ENCODE results near the gene RNF182. TPM values are rescaled to one million over a fixed set of nuclear protein-coding genes. Genes with fewer than 3 reads are reported as not detected.
"Not testable (repeated sequence)": the region's sequence is repeated elsewhere in the genome, so short reads cannot be mapped to it uniquely, and the experiment has no call there.

RNF182 gene
- total and polyA plus RNA-seq, 8 donors = 2.5 to 6.9 (median 5.4) TPM

DNA sequence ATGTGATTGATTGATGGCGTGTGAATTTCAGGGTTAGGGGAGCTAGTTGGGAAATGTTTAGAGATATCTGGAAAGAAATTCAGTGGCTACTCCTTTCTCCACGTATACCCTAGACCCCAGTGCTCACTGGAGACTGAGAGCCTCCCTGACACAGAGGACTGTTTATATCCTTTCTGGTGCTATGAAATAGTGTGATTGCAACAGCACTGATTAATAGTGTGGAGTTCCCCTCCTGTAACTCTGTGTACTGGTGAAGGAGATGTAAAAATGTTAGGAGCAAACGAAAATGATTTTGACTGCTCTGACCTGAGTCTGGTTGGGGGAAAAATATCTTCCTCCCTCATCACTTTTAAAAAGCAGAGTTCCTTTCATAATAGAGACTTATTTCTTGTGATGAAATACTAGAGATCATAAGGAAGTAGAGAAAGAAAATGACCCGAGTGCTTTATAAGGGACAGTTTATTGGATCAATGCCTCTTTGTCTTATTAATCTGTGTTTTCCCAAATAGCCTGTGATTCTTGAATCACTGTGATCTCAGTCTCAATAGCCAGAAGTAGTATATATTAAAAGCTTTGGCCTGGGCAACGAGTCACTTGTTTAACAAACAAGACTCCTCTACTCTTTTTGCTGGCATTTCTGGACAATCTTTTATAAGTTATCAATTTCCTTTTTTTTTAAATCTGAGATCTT, 92.3 kb downstream of the RNF182 start:
- intact Hi-C loops (cut with DNase I) = no loop called here
- Histone ChIP-seq H3K4me1 (no peaks in the 10 kb centered on the region), H3K27ac (no peak overlapping the region), H3K9me3 (no peaks in the 10 kb centered on the region), H3K4me3 (no peak overlapping the region), H3K36me3 (no peaks in the 10 kb centered on the region), H3K27me3 (no peaks in the 10 kb centered on the region)
- ATAC-seq (peak; percentile 50), DNase-seq (peak in 1 of 4 donors; percentile 36)
- TF ChIP-seq, protein P1, sequence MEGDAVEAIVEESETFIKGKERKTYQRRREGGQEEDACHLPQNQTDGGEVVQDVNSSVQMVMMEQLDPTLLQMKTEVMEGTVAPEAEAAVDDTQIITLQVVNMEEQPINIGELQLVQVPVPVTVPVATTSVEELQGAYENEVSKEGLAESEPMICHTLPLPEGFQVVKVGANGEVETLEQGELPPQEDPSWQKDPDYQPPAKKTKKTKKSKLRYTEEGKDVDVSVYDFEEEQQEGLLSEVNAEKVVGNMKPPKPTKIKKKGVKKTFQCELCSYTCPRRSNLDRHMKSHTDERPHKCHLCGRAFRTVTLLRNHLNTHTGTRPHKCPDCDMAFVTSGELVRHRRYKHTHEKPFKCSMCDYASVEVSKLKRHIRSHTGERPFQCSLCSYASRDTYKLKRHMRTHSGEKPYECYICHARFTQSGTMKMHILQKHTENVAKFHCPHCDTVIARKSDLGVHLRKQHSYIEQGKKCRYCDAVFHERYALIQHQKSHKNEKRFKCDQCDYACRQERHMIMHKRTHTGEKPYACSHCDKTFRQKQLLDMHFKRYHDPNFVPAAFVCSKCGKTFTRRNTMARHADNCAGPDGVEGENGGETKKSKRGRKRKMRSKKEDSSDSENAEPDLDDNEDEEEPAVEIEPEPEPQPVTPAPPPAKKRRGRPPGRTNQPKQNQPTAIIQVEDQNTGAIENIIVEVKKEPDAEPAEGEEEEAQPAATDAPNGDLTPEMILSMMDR (IDR thresholded peaks at IDR 0.05) = no peak

DNA sequence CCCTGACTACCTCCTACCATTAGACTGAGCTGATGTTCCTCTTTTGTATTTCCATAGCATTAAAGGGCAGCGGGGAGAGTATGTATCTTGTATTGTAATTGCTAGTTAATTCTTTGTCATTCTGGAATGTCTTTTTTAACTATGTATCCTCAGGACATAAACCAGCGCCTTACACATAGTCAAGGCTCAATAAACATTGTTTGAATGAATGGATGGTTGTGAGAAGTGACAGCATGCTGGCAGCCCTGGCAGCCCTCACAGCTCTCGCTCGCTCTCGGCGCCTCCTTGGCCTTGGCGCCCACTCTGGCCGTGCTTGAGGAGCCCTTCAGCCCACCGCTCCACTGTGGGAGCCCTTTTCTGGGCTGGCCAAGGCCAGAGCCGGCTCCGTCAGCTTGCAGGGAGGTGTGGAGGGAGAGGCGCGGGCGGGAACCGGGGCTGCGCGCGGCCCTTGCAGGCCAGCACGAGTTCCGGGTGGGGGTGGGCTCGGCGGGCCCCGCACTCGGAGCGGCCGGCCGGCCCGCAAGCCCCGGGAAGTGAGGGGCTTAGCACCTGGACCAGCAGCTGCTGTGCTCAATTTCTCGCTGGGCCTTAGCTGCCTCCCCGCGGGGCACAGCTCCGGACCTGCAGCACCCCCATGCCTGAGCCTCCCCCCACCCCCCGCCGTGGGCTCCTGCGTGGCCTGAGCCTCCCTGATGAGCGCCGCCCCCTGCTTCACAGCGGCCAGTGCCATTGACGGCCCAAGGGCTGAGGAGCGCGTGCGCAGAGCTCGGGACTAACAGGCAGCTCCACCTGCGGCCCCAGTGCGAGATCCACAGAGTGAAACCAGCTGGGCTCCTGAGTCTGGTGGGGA, 93.1 kb downstream of the RNF182 start:
- no peak for DNase-seq
- Histone ChIP-seq H3K4me3 (no peak overlapping the region), H3K4me1 (no peaks in the 10 kb centered on the region), H3K27ac (no peak overlapping the region), H3K36me3 (no peaks in the 10 kb centered on the region), H3K27me3 (no peaks in the 10 kb centered on the region), H3K9me3 (no peaks in the 10 kb centered on the region)
- ATAC-seq = no peak
- TF ChIP-seq, protein P1 (IDR thresholded peaks at IDR 0.05) = no peak
- intact Hi-C loops (cut with DNase I) = no loop called here

DNA sequence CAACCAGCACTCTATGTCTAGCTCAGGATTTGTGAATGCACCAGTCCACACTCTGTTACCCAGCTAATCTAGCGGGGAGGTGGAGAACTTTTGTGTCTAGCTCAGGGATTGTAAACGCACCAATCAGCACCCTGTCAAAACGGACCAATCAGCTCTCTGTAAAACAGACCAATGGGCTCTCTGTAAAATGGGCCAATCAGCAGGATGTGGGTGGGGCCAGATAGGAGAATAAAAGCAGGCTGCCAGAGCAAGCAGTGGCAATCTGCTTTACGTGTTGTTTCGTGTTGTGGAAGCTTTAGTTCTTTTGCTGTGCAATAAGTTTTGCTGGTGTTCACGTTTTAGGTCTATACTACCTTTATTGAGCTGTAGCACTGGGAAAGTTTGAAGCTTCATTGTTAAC, 93.8 kb downstream of the RNF182 start:
- H3K4me3 ChIP-seq; H3K27me3 ChIP-seq; H3K9me3 ChIP-seq; ATAC-seq; DNase-seq; H3K4me1 ChIP-seq; H3K36me3 ChIP-seq; intact Hi-C loops (cut with DNase I); H3K27ac ChIP-seq: not testable (repeated sequence)

DNA sequence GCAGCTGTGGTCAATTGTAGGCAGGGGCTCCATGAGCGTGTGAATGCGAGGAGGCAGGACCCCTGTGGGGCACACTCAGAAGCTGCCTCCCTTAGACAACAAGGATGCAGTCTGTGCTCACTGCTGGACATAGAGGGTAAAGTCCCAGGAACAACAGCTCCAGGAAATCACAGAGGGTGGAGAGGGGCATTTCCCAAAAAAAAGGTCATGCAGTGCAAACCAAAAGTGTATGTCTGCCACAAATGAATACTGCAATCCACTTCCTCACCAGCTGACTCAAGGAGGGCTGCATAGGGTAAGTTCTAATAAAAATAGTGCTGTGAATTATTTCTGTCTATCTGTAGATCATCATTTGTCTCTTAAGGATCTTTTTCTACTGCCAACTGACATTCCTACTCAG, 95.8 kb downstream of the RNF182 start:
- intact Hi-C loops (cut with DNase I) = no loop called here
- TF ChIP-seq, protein P1 (IDR thresholded peaks at IDR 0.05) = no peak

DNA sequence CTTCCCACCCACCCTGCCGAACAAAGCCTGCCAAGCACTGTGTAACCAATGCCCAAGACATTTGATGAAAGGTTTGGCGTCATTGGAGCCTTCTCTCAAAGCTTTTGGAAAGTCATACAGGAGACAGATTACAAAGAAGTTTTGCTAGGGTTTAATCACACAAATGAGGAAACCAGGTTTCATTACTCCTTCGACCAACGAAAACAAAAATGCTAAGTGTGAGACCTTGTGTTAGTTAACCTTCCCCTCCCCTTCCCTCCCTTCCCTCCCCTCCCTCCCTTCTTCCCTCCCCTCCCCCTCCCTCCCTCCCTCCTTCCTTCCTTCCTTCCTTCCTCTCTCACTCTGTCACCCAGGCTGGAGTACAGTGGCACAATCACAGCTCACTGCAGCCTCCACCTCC, 96.7 kb downstream of the RNF182 start:
- TF ChIP-seq, protein P1 (IDR thresholded peaks at IDR 0.05) = no peak
- no peaks in the 10 kb centered on the region for H3K36me3 ChIP-seq
- H3K4me3 ChIP-seq = no peak overlapping the region
- no peaks in the 10 kb centered on the region for H3K27me3 ChIP-seq
- H3K27ac ChIP-seq = no peak overlapping the region
- H3K4me1 ChIP-seq = no peaks in the 10 kb centered on the region
- H3K9me3 ChIP-seq = no peaks in the 10 kb centered on the region
- no peak for DNase-seq
- intact Hi-C loops (cut with DNase I) = no loop called here
- ATAC-seq = no peak

More for the DNA sequence above, 95.8 kb downstream of the RNF182 start:
- no peak overlapping the region for H3K27ac ChIP-seq
- no peaks in the 10 kb centered on the region for H3K27me3 ChIP-seq
- no peaks in the 10 kb centered on the region for H3K36me3 ChIP-seq
- DNase-seq (no peak), ATAC-seq (no peak)
- no peaks in the 10 kb centered on the region for H3K9me3 ChIP-seq
- no peaks in the 10 kb centered on the region for H3K4me1 ChIP-seq
- no peak overlapping the region for H3K4me3 ChIP-seq
